ENCODE data around the gene CDK12.
"Not testable (repeated sequence)": the region's sequence is repeated elsewhere in the genome, so short reads cannot be mapped to it uniquely, and the experiment has no call there.

Gene CDK12

DNA sequence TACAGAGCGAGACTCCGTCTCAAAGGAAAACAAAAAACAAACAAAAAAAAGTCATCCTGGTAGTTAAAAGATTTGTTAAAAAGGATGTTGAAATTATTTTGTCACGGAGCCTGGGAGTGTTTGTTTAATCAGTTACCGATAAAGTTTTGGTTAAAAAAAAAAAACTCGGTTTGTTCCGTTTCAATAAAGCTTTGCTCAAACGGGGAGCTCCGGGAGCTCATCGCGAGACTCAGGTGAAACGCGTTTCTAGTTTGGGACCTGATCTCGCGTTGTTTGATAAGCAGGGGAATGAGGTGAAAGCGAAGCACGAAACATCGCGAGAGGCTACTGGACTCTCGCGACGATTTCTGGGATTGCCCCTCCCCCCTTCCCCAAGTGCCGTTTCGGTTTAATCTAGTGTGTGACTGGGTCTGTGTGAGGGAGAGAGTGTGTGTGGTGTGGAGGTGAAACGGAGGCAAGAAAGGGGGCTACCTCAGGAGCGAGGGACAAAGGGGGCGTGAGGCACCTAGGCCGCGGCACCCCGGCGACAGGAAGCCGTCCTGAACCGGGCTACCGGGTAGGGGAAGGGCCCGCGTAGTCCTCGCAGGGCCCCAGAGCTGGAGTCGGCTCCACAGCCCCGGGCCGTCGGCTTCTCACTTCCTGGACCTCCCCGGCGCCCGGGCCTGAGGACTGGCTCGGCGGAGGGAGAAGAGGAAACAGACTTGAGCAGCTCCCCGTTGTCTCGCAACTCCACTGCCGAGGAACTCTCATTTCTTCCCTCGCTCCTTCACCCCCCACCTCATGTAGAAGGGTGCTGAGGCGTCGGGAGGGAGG lies at the start of gene CDK12:
TSS of gene CDK12 (plus strand) at position 374 of the 813 bp plus-strand sequence. CDS start 586 bp downstream, outside the sequence.
- peak; percentile 86 for DNase-seq (ENCODE audit: low read depth)

DNA sequence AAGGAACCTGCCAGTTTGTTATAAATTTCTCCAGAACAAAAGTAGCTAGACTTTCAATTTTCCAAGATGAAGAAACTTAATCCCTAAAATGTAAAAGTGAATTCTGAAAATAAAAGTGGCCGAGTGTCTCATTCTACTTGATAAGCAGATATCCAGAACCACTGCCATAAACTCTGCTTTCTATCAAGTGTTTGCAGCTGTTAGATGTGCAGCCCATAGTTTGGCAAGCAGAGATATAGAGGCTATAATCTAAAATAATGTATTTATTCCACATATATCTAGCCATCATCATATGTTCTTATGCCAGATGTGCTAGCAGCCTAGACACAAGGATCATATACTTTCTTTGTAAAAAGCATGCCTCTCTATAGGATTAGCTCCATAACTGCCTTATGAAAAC lies 45.1 kb upstream of the CDK12 start:
- DNase-seq (ENCODE audit: low read depth) = no peak

DNA sequence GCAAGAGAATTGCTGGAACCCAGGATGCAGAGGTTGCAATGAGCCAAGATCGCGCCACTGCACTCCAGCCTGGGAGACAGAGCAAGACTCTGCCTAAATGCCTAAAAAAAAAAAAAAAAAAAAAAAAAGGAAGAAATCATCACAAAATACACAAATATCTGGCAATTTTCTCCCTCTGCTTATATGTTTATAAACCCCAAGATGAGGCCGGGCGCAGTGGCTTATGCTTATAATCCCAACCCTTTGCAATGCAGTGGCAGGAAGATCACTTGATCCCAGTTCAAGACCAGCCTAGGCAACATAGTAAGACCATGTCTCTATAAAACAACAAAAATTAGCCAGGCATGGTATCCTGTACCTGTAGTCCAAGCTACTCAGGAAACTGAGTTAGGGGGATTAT lies 31.7 kb upstream of the CDK12 start:
- no peak for DNase-seq (ENCODE audit: low read depth)

GRCh38 chr17:39439868-39440267 lies 21.4 kb upstream of the CDK12 start:
- DNase-seq (ENCODE audit: low read depth) = not testable (repeated sequence)

- no peak for DNase-seq (ENCODE audit: low read depth)
Observed at GRCh38 chr17:39443326-39443725, 18.0 kb upstream of the CDK12 start.

- no peak for DNase-seq (ENCODE audit: low read depth)
Observed at GRCh38 chr17:39447561-39447960, 13.7 kb upstream of the CDK12 start.

GRCh38 chr17:39450051-39450450 lies 11.2 kb upstream of the CDK12 start:
- DNase-seq (ENCODE audit: low read depth) = no peak

DNA sequence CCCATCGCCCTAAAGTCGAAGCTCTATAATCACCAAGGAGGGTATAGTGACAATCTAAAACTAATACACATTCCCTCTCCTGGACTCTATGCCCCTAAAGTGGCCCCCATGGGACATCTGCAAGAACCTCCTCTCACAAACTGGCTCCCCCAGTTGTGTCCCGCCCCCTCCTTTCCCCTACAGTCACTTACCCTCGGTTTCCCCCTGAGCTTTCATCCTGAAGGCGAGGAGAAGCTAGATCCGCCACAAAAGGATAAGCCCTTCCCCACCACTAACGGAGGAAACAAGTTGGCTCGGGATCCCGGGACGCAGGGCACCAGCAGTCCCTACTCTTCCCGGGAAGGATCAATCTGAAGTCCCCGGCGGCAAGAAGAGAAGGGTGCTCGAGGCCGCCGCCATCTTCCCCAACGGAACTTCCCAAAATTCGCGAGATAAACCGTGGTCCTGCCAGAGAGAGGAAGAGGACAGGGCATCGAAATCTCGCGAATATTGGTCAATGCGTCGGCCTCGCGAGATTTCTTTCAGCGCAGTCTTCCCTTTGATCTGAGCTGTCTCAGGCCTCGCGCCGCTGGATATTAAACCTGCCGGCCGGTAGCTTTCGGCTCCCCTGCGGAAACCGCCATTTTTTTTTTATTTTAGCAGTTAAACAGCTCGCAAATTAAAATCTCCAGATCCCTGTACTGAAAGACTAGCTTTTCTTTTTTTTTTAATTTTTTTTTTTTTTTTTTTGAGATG lies 10.3 kb upstream of the CDK12 start, which contains the start of gene MED1:
TSS of gene MED1 (minus strand) at position 417 of the 735 bp plus-strand sequence. CDS start at position 216, 201 bp downstream.
- peak; percentile 83 for DNase-seq (ENCODE audit: low read depth)

- no peak for DNase-seq (ENCODE audit: low read depth)
Observed at GRCh38 chr17:39455919-39456318, 5.4 kb upstream of the CDK12 start.

- DNase-seq (ENCODE audit: low read depth) = no peak
Observed at GRCh38 chr17:39461926-39462569, 762 bp downstream of the CDK12 start.

DNA sequence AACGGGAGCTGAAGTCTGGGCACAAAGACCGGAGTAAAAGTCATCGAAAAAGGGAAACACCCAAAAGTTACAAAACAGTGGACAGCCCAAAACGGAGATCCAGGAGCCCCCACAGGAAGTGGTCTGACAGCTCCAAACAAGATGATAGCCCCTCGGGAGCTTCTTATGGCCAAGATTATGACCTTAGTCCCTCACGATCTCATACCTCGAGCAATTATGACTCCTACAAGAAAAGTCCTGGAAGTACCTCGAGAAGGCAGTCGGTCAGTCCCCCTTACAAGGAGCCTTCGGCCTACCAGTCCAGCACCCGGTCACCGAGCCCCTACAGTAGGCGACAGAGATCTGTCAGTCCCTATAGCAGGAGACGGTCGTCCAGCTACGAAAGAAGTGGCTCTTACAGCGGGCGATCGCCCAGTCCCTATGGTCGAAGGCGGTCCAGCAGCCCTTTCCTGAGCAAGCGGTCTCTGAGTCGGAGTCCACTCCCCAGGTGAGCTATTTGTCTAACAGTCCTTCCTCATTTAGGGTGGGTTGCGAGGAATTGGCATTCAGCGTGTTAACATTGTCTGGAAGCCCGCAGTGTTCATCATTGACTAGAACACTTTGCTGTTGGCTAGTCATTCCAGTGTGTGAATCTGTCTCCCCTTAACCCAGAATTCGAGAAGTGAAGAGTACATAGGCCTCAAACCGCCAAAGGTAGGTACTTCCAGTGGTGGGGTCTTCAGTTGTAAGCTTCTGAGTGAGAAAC lies 1.5 kb downstream of the CDK12 start:
- DNase-seq (ENCODE audit: low read depth) = no peak

DNA sequence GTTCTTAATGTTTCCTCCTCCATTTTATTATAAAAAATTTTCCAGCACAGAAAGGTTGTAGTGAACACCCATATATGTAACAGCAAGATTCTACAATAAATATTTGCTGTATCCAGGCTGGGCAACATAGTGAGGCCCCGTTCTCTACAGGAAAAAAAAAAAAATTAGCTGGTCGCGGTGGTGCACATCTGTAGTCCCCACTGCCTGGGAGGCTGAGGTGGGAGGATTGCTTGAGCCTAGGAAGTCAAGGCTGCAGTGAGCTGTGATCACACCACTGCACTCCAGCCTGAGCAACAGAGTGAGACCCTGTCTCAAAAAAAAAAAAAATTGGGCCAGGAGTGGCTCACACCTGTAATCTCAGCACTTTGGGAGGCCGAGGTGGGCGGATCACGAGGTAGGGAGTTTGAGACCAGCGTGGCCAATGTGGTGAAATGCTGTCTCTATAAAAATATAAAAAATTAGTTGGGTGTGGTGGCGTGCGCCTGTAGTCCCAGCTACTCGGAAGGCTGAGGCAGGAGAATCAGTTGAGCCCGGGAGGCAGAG lies 3.4 kb downstream of the CDK12 start:
- not testable (repeated sequence) for DNase-seq (ENCODE audit: low read depth)

DNA sequence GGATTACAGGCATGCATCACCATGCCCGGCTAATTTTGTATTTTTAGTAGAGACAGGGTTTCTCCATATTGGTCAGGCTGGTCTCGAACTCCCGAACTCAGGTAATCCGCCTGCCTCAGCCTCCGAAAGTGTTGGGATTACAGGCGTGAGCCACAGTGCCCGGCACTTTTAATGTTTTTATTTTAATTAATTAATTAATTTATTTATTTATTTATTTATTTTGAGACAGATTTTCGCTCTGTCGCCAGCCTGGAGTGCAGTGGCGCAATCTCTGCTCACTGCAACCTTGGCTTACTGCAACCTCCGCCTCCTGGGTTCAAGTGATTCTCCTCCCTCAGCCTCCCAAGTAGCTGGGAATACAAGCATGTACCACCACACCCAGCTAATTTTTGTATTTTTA lies 7.3 kb downstream of the CDK12 start:
- DNase-seq (ENCODE audit: low read depth) = not testable (repeated sequence)

- DNase-seq (ENCODE audit: low read depth) = no peak
Observed at GRCh38 chr17:39473310-39473709, 12.0 kb downstream of the CDK12 start.

DNA sequence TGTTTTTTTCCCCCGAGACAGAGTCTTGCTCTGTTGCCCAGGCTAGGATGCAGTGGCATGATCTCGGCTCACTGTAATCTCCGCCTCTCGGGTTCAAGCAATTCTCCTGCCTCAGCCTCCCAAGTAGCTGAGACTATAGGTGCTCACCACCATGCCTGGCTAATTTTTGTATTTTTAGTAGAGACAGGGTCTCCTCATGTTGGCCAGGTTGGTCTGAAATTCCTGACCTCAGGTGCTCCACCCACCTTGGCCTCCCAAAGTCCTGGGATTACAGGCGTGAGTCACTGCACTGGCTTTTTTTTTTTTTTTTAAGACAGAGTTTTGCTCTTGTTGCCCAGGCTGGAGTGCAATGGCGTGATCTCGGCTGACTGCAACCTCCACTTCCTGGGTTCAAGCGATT lies 18.3 kb downstream of the CDK12 start:
- DNase-seq (ENCODE audit: low read depth) = not testable (repeated sequence)

- DNase-seq (ENCODE audit: low read depth) = no peak
Observed at GRCh38 chr17:39483506-39483905, 22.2 kb downstream of the CDK12 start.

DNA sequence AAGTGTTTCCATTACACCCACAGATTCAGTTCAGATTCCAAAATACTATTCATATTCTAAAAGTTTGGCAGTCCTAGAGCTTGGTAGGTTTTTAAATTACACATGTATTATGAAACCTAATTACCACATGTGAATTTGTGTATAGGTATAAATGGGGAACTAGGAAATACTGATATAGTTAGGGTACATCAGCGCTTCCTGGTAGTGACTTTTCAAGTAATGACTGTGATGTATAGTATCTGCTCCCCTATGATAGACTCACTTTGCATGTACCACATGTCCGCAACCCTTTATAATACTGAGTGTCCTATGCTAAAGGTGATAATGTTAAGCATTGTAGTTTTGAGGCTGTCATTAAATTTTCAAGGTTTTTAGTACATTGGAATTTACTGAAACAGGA lies 22.9 kb downstream of the CDK12 start:
- DNase-seq (ENCODE audit: low read depth) = no peak

DNA sequence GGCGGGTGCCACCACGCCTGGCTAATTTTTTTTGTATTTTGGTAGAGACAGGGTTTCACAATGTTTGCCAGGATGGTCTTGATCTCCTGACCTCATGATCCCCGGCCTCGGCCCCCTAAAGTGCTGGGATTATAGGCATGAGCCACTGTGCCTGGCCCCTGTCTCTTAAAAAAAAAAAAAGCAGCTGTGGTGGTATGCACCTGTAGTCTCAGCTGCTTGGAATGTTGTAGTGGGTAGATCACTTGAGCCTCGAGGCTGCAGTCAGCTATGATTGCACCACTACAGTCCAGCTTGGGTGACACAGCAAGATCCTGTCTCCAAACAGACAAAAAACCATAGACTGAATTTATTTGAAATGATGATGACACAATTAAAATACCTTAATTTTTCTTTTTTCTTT lies 24.3 kb downstream of the CDK12 start:
- no peak for DNase-seq (ENCODE audit: low read depth)

DNA sequence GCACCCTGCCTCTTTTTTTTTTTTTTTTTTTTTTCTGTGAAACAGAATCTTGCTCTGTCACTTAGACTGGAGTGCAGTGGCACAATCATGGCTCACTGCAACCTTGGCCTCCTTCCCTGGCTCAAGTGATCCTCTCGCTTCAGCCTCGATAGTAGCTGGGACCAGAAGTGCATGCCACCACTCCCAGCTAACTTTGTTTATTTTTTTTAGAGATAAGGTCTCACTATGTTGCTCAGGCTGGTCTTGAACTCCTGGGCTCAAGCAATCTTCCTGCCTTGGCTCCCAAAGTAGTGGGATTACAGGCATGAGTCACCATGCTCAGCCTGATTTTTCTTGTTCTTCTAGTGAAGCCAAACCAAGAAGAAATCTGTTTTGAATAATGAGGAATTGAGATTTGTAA lies 25.0 kb downstream of the CDK12 start:
- no peak for DNase-seq (ENCODE audit: low read depth)

DNA sequence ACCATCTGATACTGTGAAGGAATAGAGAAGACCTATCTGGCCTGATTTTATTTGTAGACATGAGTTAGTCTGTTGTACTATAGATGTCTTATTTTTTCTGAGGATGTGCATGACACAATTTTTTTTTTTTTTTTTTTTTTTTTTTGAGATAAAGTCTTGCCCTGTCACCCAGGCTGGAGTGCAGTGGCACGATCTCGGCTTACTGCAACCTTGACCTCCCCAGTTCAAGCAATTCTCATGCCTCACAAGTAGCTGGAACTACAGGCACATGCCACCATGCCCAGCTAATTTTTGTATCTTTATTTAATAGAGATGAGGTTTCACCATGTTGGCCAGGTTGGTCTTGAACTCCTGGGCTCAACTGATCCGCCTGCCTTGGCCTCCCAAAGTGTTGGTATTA lies 26.2 kb downstream of the CDK12 start:
- not testable (repeated sequence) for DNase-seq (ENCODE audit: low read depth)

DNA sequence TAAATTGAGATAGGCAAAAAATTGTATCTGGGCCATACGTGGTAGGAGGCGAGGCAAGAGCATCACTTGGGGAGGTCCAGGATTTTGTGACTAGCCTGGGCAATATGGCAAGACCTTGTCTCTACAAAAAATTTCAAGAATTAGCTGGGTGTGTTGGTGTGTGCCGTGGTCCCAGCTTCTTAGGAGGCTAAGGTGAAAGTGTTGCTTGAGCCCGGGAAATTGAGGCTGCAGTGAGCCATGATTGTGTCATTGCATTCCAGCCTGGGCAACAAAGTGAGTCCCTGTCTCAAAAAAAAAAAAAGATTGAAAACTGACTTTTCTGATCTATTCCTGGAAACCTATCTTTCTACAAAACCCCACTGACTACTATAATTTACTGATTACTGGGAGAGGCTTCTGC lies 26.7 kb downstream of the CDK12 start:
- no peak for DNase-seq (ENCODE audit: low read depth)

- DNase-seq (ENCODE audit: low read depth) = not testable (repeated sequence)
Observed at GRCh38 chr17:39496921-39497320, 35.6 kb downstream of the CDK12 start.
